GM23338 (cell line): ENCODE results near the gene FRMD4A. TPM values are rescaled to one million over a fixed set of nuclear protein-coding genes. Genes with fewer than 3 reads are reported as not detected.

Experiments used
- ATAC-seq: fragments of 200-7000 bp; cut with Tn5 transposase; 3 replicates; pipeline ENCODE4 v1.9.1; 2020
- DNase-seq: peaks from one replicate; pipeline ENCODE4 v3.0.0-alpha.2; 2015; ENCODE audit warnings: low spot score
- H2AFZ ChIP-seq: fragments of 200-600 bp; sonication (generic); 2 replicates; pipeline ENCODE4 v1.8.0; 2016; ENCODE audit warnings: antibody characterized with exemption, mild to moderate bottlenecking, moderate library complexity
- H3F3A ChIP-seq: fragments of 200-600 bp; sonication (generic); replicated peaks from 2 replicates; pipeline ENCODE4 v1.8.0; 2017; ENCODE audit warnings: antibody characterized with exemption, mixed run types, low read depth
- H3K27ac ChIP-seq: fragments of 200-600 bp; sonication (generic); 2 replicates; pipeline ENCODE4 v1.6.1; 2016; ENCODE audit warnings: low read depth
- H3K27me3 ChIP-seq: fragments of 200-600 bp; sonication (generic); 2 replicates; pipeline ENCODE4 v1.8.0; 2016; ENCODE audit warnings: mild to moderate bottlenecking, mixed run types, moderate library complexity; ENCODE audit not compliant: insufficient read depth
- H3K36me3 ChIP-seq: fragments of 200-600 bp; sonication (generic); 2 replicates; pipeline ENCODE4 v1.8.0; 2016; ENCODE audit warnings: mild to moderate bottlenecking; ENCODE audit not compliant: insufficient read depth
- H3K4me1 ChIP-seq: fragments of 200-600 bp; sonication (generic); 2 replicates; pipeline ENCODE4 v1.8.0; 2016; ENCODE audit warnings: mild to moderate bottlenecking, moderate library complexity; ENCODE audit not compliant: insufficient read depth
- H3K4me2 ChIP-seq: fragments of 200-600 bp; sonication (generic); 2 replicates; pipeline ENCODE4 v1.7.1; 2017; ENCODE audit warnings: mixed run types
- H3K4me3 ChIP-seq: fragments of 200-600 bp; sonication (generic); 2 replicates; pipeline ENCODE4 v1.6.1; 2016; ENCODE audit warnings: mixed run types
- H3K79me2 ChIP-seq: fragments of 200-600 bp; sonication (generic); replicated peaks from 2 replicates; pipeline ENCODE4 v1.8.0; 2017; ENCODE audit warnings: mild to moderate bottlenecking; ENCODE audit not compliant: insufficient read depth
- H3K9me2 ChIP-seq: fragments of 200-600 bp; sonication (generic); 2 replicates; pipeline ENCODE4 v1.8.0; 2017; ENCODE audit not compliant: insufficient read depth
- H4K20me1 ChIP-seq: fragments of 200-600 bp; sonication (generic); replicated peaks from 2 replicates; pipeline ENCODE4 v1.8.0; 2017; ENCODE audit warnings: mild to moderate bottlenecking; ENCODE audit not compliant: insufficient read depth
- H3K27ac Mint-ChIP-seq: 2 replicates; pipeline ENCODE4 v1.8.0; 2020; ENCODE audit warnings: inconsistent platforms, mild to moderate bottlenecking, moderate library complexity, mixed read lengths
- H3K27me3 Mint-ChIP-seq: 3 replicates; pipeline ENCODE4 v1.8.0; 2022; ENCODE audit warnings: low read depth, mild to moderate bottlenecking, moderate library complexity, mixed read lengths, inconsistent platforms; ENCODE audit not compliant: insufficient read depth, poor library complexity
- H3K36me3 Mint-ChIP-seq: 3 replicates; pipeline ENCODE4 v1.8.0; 2021; ENCODE audit warnings: low read depth, mild to moderate bottlenecking, inconsistent platforms, moderate library complexity, mixed read lengths
- H3K4me1 Mint-ChIP-seq: 3 replicates; pipeline ENCODE4 v1.8.0; 2020; ENCODE audit warnings: mild to moderate bottlenecking, inconsistent platforms, mixed read lengths
- H3K4me3 Mint-ChIP-seq: 3 replicates; pipeline ENCODE4 v1.8.0; 2021; ENCODE audit warnings: moderate library complexity, mild to moderate bottlenecking, inconsistent platforms, mixed read lengths
- H3K9me3 Mint-ChIP-seq: 3 replicates; pipeline ENCODE4 v1.8.0; 2020; ENCODE audit warnings: moderate library complexity, mild to moderate bottlenecking, inconsistent platforms, mixed read lengths
- CTCF ChIP-seq, 2 experiments: fragments of 200-600 bp in 1 of 2; sonication (generic) in 1 of 2; conservative IDR thresholded peaks; 2 replicates each; pipeline versions ENCODE4 v1.5.1 to v1.6.1; 2016 to 2017; ENCODE audit warnings: antibody characterized with exemption in 2 of 2, low read depth in 2 of 2, mild to moderate bottlenecking in 2 of 2, moderate library complexity in 1 of 2
- EZH2 ChIP-seq: fragments of 200-600 bp; sonication (generic); IDR thresholded peaks from one replicate; pipeline ENCODE4 v1.8.0; 2017; ENCODE audit warnings: antibody characterized with exemption, mild to moderate bottlenecking, low read depth; ENCODE audit not compliant: unreplicated experiment
- EZH2phosphoT487 ChIP-seq: fragments of 200-600 bp; sonication (generic); IDR thresholded peaks from one replicate; pipeline ENCODE4 v1.8.1; 2018; ENCODE audit warnings: antibody characterized with exemption; ENCODE audit not compliant: unreplicated experiment
- JUNB ChIP-seq: IDR thresholded peaks from one replicate; pipeline ENCODE4 v1.6.1; 2016; ENCODE audit warnings: antibody characterized with exemption; ENCODE audit not compliant: unreplicated experiment
- NANOG ChIP-seq: IDR thresholded peaks from 2 replicates; pipeline ENCODE4 v1.6.1; 2016; ENCODE audit warnings: antibody characterized with exemption, borderline replicate concordance
- POLR2AphosphoS5 ChIP-seq: IDR thresholded peaks from 2 replicates; pipeline ENCODE4 v1.6.1; 2016; ENCODE audit warnings: antibody characterized with exemption, low read depth
- STAT1 ChIP-seq: IDR thresholded peaks from one replicate; pipeline ENCODE4 v1.6.1; 2016; ENCODE audit warnings: antibody characterized with exemption; ENCODE audit not compliant: unreplicated experiment
- ZNF114 ChIP-seq: fragments of 250-450 bp; sonication (Bioruptor Pico); IDR thresholded peaks from 2 replicates; pipeline ENCODE4 v1.5.0; 2020; ENCODE audit warnings: mild to moderate bottlenecking, moderate library complexity
- ZNF331 ChIP-seq: fragments of 250-450 bp; sonication (Bioruptor Pico); IDR thresholded peaks from 2 replicates; pipeline ENCODE4 v1.5.0; 2020; ENCODE audit warnings: low read depth, mild to moderate bottlenecking, moderate library complexity
- polyA plus RNA-seq: library from polyadenylated mRNA; unstranded; fragments of >200 nt; fragmentation: Nextera tagmentation; extraction: Ambion mirVana; gene quantifications from 2 replicates; pipeline ENCODE4 v1.2.1, GENCODE V29; 2016
- total RNA-seq: library from RNA; depleted of rRNA; stranded (reverse); fragments of >200 nt; shearing (Covaris generic); gene quantifications from 2 replicates; pipeline ENCODE4 v1.2.3, GENCODE V29; 2014
- TF ChIP-seq, protein P1 (sequence below): IDR thresholded peaks from 2 replicates; pipeline ENCODE4 v1.6.1; 2016; ENCODE audit warnings: antibody characterized with exemption
- TF ChIP-seq, protein P2 (sequence below): IDR thresholded peaks from one replicate; pipeline ENCODE4 v1.6.1; 2018; ENCODE audit warnings: antibody characterized with exemption; ENCODE audit not compliant: unreplicated experiment

The FRMD4A gene
- total and polyA plus RNA-seq, 2 experiments from 2014 or later = 14.0 to 20.1 TPM

DNA sequence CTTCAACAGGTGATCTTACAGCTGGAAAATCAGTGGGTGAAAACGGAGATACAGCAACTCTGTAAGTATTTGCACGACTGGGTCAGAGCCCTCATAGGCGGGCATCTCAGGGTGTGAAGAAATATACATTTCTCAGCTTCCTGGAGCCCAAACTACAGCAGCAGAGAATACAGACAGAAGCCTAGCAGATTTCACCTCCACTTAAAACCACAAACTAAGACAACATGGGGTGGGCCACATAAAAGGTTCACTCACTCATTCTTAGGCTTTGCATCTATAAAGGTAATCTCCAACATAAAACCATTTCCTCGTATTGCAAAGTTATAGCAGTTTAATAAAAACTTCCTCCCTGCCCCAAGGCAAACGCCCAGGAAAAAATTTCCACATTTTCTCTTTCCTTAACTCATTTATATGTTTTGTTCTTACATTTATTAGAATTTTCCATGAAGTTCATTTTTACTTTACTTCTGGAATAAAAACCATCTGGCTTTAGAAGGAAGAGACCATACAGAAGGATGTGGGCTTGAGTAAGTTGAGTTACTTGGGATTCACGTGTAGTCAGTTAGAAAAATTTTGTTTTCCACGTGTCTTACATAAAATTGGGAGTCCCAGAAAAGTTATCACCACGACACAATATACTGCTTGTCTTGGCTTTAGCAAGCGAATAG is 327.1 kb downstream of the FRMD4A start (continued):
- no peak for TF ChIP-seq EZH2phosphoT487
- TF ChIP-seq CTCF (conservative IDR thresholded peaks at IDR 0.05; ENCODE audit: low read depth in 2 of 2) = no peak
- no peak for TF ChIP-seq STAT1
- TF ChIP-seq ZNF331 = no peak
- no peak for TF ChIP-seq POLR2AphosphoS5
- no peak for TF ChIP-seq JUNB

DNA sequence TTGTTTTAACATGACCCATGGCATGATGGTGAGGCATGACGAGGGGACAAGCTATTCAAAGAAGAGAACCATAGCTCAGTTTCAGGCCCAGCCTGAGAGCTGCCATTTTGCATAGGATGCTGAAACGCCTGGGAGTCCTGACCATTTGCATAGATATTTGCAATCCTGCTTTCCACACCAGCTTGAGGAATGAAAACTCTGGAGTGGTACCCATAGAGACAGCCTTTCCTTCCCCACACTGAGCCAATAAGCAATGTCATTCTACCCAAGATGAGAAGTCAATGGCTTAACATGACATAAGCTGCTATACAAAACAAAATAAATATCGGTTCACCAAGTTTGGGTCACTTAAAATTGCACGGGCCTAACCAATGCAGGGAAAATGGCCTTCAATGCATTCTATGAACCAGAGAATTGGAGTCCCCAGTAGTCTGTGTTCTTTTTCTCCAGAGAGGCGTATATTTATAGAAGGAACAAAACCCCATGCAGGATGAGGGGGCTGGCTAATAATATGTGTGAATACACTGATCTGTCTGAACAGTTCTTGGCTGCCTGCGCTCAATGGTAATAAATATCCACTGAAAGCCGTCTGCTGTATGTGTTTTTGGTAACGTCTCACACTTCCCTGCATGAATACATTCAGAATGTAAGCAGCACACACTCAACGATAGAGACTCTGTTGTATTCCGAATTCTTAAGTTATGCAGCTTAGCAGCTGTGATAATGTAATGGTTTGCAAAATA is 329.3 kb downstream of the FRMD4A start:
- H3K27ac Mint-ChIP-seq = no peak overlapping the region
- Histone ChIP-seq H3K4me3 (no peak overlapping the region), H4K20me1 (no peaks in the 10 kb centered on the region), H3K27ac (no peak overlapping the region), H3K27me3 (no peaks in the 10 kb centered on the region), H3K4me1 (peaks cover 7% of the 10 kb centered on the region; the same call in 1 of the 2 replicates), H2AFZ (no peak overlapping the region), H3K79me2 (no peaks in the 10 kb centered on the region), H3K9me2 (no peaks in the 10 kb centered on the region), H3K4me2 (no peak overlapping the region), H3F3A (no peaks in the 10 kb centered on the region), H3K36me3 (no peaks in the 10 kb centered on the region)
- no peaks in the 10 kb centered on the region for H3K9me3 Mint-ChIP-seq
- no peaks in the 10 kb centered on the region for H3K36me3 Mint-ChIP-seq
- no peak for ATAC-seq
- DNase-seq = no peak
- peaks cover 23% of the 10 kb centered on the region for H3K4me1 Mint-ChIP-seq
- peaks cover 2% of the 10 kb centered on the region for H3K27me3 Mint-ChIP-seq
- no peak overlapping the region for H3K4me3 Mint-ChIP-seq
- TF ChIP-seq ZNF331 (no peak), EZH2phosphoT487 (no peak), ZNF114 (CRISPR knock-in tag) (no peak), JUNB (no peak), CTCF (conservative IDR thresholded peaks at IDR 0.05; ENCODE audit: low read depth in 2 of 2) (no peak), EZH2 (no peak), STAT1 (no peak), NANOG (no peak)
- TF ChIP-seq, protein P1, sequence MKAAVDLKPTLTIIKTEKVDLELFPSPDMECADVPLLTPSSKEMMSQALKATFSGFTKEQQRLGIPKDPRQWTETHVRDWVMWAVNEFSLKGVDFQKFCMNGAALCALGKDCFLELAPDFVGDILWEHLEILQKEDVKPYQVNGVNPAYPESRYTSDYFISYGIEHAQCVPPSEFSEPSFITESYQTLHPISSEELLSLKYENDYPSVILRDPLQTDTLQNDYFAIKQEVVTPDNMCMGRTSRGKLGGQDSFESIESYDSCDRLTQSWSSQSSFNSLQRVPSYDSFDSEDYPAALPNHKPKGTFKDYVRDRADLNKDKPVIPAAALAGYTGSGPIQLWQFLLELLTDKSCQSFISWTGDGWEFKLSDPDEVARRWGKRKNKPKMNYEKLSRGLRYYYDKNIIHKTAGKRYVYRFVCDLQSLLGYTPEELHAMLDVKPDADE = no peak
- TF ChIP-seq, protein P2, sequence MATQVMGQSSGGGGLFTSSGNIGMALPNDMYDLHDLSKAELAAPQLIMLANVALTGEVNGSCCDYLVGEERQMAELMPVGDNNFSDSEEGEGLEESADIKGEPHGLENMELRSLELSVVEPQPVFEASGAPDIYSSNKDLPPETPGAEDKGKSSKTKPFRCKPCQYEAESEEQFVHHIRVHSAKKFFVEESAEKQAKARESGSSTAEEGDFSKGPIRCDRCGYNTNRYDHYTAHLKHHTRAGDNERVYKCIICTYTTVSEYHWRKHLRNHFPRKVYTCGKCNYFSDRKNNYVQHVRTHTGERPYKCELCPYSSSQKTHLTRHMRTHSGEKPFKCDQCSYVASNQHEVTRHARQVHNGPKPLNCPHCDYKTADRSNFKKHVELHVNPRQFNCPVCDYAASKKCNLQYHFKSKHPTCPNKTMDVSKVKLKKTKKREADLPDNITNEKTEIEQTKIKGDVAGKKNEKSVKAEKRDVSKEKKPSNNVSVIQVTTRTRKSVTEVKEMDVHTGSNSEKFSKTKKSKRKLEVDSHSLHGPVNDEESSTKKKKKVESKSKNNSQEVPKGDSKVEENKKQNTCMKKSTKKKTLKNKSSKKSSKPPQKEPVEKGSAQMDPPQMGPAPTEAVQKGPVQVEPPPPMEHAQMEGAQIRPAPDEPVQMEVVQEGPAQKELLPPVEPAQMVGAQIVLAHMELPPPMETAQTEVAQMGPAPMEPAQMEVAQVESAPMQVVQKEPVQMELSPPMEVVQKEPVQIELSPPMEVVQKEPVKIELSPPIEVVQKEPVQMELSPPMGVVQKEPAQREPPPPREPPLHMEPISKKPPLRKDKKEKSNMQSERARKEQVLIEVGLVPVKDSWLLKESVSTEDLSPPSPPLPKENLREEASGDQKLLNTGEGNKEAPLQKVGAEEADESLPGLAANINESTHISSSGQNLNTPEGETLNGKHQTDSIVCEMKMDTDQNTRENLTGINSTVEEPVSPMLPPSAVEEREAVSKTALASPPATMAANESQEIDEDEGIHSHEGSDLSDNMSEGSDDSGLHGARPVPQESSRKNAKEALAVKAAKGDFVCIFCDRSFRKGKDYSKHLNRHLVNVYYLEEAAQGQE = no peak
